ENCODE measurements around the gene PLIN4.

Gene PLIN4

GRCh38 chr19:4499318-4499717 is 19.0 kb downstream of the PLIN4 start:
- no CpG with 5 or more reads among the region's 23 CpGs for WGBS, 2 donors (ENCODE audit: extremely low coverage in 2 of 2, insufficient read length in 2 of 2, insufficient replicate concordance in 1 of 2)

DNA sequence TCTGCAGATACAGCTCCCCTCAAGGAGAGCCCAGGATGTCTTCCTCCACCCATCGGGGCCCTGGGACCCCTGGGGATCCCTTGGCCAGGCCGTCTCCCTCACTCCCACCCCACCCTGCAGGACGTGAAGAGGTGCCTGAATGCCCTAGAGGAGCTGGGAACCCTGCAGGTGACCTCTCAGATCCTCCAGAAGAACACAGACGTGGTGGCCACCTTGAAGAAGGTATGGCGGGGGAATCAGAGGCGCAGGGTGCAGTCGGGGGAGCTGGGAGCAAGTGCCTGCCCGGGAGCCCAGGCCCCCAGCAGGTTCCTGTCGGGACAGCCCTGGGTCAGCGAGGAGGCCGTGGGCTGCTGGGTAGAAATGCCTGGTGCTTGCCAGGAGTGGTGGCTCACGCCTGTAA is 19.6 kb downstream of the PLIN4 start:
- no peak overlapping the region for H2AFZ ChIP-seq (ENCODE audit: low read length)
- H3K23ac ChIP-seq (ENCODE audit: low read depth, low read length, poor library complexity) = no peak overlapping the region
- H3K9ac ChIP-seq (ENCODE audit: low read depth, low read length, poor library complexity) = no peak overlapping the region
- H3K4me3 ChIP-seq (ENCODE audit: low read length in 2 of 2) = no peak overlapping the region
- no peak for DNase-seq (ENCODE audit: low spot score)
- no peak overlapping the region for H3K18ac ChIP-seq (ENCODE audit: low read length)
- no peak overlapping the region for H2BK15ac ChIP-seq (ENCODE audit: low read length)
- no peak overlapping the region for H2BK5ac ChIP-seq (ENCODE audit: low read length)
- peaks cover 0 to 10% of the 10 kb centered on the region in 2 donors for H3K4me1 ChIP-seq (ENCODE audit: control insufficient read depth in 2 of 2, insufficient read depth in 1 of 2, low read depth in 1 of 2, low read length in 2 of 2)
- peaks cover 6% of the 10 kb centered on the region for H3K79me1 ChIP-seq (ENCODE audit: low read depth, low read length)
- peaks cover 49 to 88% of the 10 kb centered on the region in 2 donors for H3K36me3 ChIP-seq (replicated peaks in 1 of 2; ENCODE audit: control insufficient read depth in 2 of 2, insufficient read depth in 2 of 2, low read length in 2 of 2)
- H3K4ac ChIP-seq (ENCODE audit: low read length) = no peak overlapping the region
- no CpG with 5 or more reads among the region's 12 CpGs for WGBS, 2 donors (ENCODE audit: extremely low coverage in 2 of 2, insufficient read length in 2 of 2, insufficient replicate concordance in 1 of 2)
- no peak overlapping the region for H2AK5ac ChIP-seq (ENCODE audit: low read depth, low read length)
- H3K27me3 ChIP-seq (ENCODE audit: control insufficient read depth in 3 of 3, insufficient read depth in 3 of 3, low read depth in 1 of 3, low read length in 3 of 3) = no peaks in the 10 kb centered on the region
- H3K27ac ChIP-seq (replicated peaks; ENCODE audit: low read length) = no peak overlapping the region
- H4K8ac ChIP-seq (ENCODE audit: low read depth, low read length) = no peak overlapping the region
- no peak overlapping the region for H2BK12ac ChIP-seq (ENCODE audit: low read length)
- no peak overlapping the region for H3K14ac ChIP-seq (ENCODE audit: low read length)
- H3K9me3 ChIP-seq (replicated peaks in 1 of 2; ENCODE audit: control insufficient read depth in 2 of 2, insufficient read depth in 1 of 2, low read depth in 1 of 2, low read length in 2 of 2) = no peaks in the 10 kb centered on the region
- H2BK120ac ChIP-seq (ENCODE audit: low read depth, low read length) = no peak overlapping the region
- no peak overlapping the region for H3K4me2 ChIP-seq (ENCODE audit: insufficient read depth, low read length, poor library complexity, severe bottlenecking)
- no peak overlapping the region for H4K91ac ChIP-seq (ENCODE audit: low read depth, low read length, poor library complexity)

More at GRCh38 chr19:4499318-4499717, 19.0 kb downstream of the PLIN4 start:
- no peak overlapping the region for H4K91ac ChIP-seq (ENCODE audit: low read depth, low read length, poor library complexity)
- H3K14ac ChIP-seq (ENCODE audit: low read length) = no peak overlapping the region
- H3K79me1 ChIP-seq (ENCODE audit: low read depth, low read length) = peaks cover 5% of the 10 kb centered on the region
- H3K36me3 ChIP-seq (replicated peaks in 1 of 2; ENCODE audit: control insufficient read depth in 2 of 2, insufficient read depth in 2 of 2, low read length in 2 of 2) = peaks cover 45 to 82% of the 10 kb centered on the region in 2 donors
- no peak for DNase-seq (ENCODE audit: low spot score)
- no peak overlapping the region for H3K18ac ChIP-seq (ENCODE audit: low read length)
- peaks cover 0 to 11% of the 10 kb centered on the region in 2 donors for H3K4me1 ChIP-seq (ENCODE audit: control insufficient read depth in 2 of 2, insufficient read depth in 1 of 2, low read depth in 1 of 2, low read length in 2 of 2)
- H2AFZ ChIP-seq (ENCODE audit: low read length) = no peak overlapping the region
- no peaks in the 10 kb centered on the region for H3K9me3 ChIP-seq (replicated peaks in 1 of 2; ENCODE audit: control insufficient read depth in 2 of 2, insufficient read depth in 1 of 2, low read depth in 1 of 2, low read length in 2 of 2)
- no peak overlapping the region for H2BK15ac ChIP-seq (ENCODE audit: low read length)
- no peak overlapping the region for H3K4me2 ChIP-seq (ENCODE audit: insufficient read depth, low read length, poor library complexity, severe bottlenecking)
- H2BK12ac ChIP-seq (ENCODE audit: low read length) = no peak overlapping the region
- H2AK5ac ChIP-seq (ENCODE audit: low read depth, low read length) = no peak overlapping the region
- H3K4me3 ChIP-seq (ENCODE audit: low read length in 2 of 2) = no peak overlapping the region
- no peak overlapping the region for H2BK5ac ChIP-seq (ENCODE audit: low read length)
- H3K27ac ChIP-seq (replicated peaks; ENCODE audit: low read length) = no peak overlapping the region
- H2BK120ac ChIP-seq (ENCODE audit: low read depth, low read length) = no peak overlapping the region
- H3K23ac ChIP-seq (ENCODE audit: low read depth, low read length, poor library complexity) = no peak overlapping the region
- no peak overlapping the region for H3K9ac ChIP-seq (ENCODE audit: low read depth, low read length, poor library complexity)
- no peak overlapping the region for H3K4ac ChIP-seq (ENCODE audit: low read length)
- no peak overlapping the region for H4K8ac ChIP-seq (ENCODE audit: low read depth, low read length)
- H3K27me3 ChIP-seq (ENCODE audit: control insufficient read depth in 3 of 3, insufficient read depth in 3 of 3, low read depth in 1 of 3, low read length in 3 of 3) = no peaks in the 10 kb centered on the region

DNA sequence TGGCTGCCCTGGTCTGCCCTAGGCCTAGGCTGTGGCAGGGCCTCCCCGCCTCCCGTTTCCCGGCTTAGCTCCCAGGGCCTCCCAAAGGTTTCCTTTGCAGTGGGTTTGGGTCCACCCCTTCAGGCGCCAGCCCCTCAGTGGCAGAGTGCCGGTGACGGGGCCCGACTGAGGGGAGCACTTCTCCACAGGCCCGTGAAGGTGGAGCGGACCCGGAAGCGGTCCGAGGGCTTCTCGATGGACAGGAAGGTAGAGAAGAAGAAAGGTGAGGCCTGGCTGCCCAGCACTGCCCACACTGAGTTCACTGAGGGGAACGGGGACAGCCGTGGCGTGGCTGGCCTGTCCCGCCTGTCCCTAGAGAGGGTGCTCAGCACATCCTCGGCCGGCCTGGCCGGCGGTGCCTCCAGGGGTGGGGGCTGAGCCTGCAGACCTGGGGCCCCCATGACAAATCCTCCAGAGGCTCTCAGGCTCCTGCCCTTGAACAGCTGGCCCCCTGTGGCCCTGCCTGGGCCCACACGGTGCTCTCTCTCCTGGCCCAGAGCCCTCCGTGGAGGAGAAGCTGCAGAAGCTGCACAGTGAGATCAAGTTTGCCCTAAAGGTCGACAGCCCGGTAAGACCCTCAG is 20.4 kb downstream of the PLIN4 start:
- H3K9me3 ChIP-seq (replicated peaks in 1 of 2; ENCODE audit: control insufficient read depth in 2 of 2, insufficient read depth in 1 of 2, low read depth in 1 of 2, low read length in 2 of 2) = peaks cover 0 to 2% of the 10 kb centered on the region in 2 donors
- no peak overlapping the region for H3K4me2 ChIP-seq (ENCODE audit: insufficient read depth, low read length, poor library complexity, severe bottlenecking)
- peaks cover 55 to 89% of the 10 kb centered on the region in 2 donors for H3K36me3 ChIP-seq (replicated peaks in 1 of 2; ENCODE audit: control insufficient read depth in 2 of 2, insufficient read depth in 2 of 2, low read length in 2 of 2)

GRCh38 chr19:4496304-4496703 is 22.0 kb downstream of the PLIN4 start:
- Histone ChIP-seq H3K4me3 (ENCODE audit: low read length in 2 of 2) (no peak overlapping the region), H2BK12ac (ENCODE audit: low read length) (no peak overlapping the region), H4K8ac (ENCODE audit: low read depth, low read length) (no peak overlapping the region), H3K18ac (ENCODE audit: low read length) (no peak overlapping the region), H3K4me2 (ENCODE audit: insufficient read depth, low read length, poor library complexity, severe bottlenecking) (no peak overlapping the region), H3K23ac (ENCODE audit: low read depth, low read length, poor library complexity) (no peak overlapping the region), H4K91ac (ENCODE audit: low read depth, low read length, poor library complexity) (no peak overlapping the region), H3K36me3 (replicated peaks in 1 of 2; ENCODE audit: control insufficient read depth in 2 of 2, insufficient read depth in 2 of 2, low read length in 2 of 2) (peaks cover 60 to 90% of the 10 kb centered on the region in 2 donors), H3K14ac (ENCODE audit: low read length) (no peak overlapping the region), H3K4ac (ENCODE audit: low read length) (no peak overlapping the region), H3K9ac (ENCODE audit: low read depth, low read length, poor library complexity) (no peak overlapping the region), H2BK5ac (ENCODE audit: low read length) (no peak overlapping the region), H3K4me1 (ENCODE audit: control insufficient read depth in 2 of 2, insufficient read depth in 1 of 2, low read depth in 1 of 2, low read length in 2 of 2) (peaks cover 0 to 1% of the 10 kb centered on the region in 2 donors), H3K79me1 (ENCODE audit: low read depth, low read length) (peaks cover 19% of the 10 kb centered on the region), H2AFZ (ENCODE audit: low read length) (no peak overlapping the region), H3K27ac (replicated peaks; ENCODE audit: low read length) (no peak overlapping the region), H3K9me3 (replicated peaks in 1 of 2; ENCODE audit: control insufficient read depth in 2 of 2, insufficient read depth in 1 of 2, low read depth in 1 of 2, low read length in 2 of 2) (peaks cover 0 to 13% of the 10 kb centered on the region in 2 donors), H3K27me3 (ENCODE audit: control insufficient read depth in 3 of 3, insufficient read depth in 3 of 3, low read depth in 1 of 3, low read length in 3 of 3) (peaks cover 0 to 6% (median 2%) of the 10 kb centered on the region in 3 experiments), H2AK5ac (ENCODE audit: low read depth, low read length) (no peak overlapping the region), H2BK15ac (ENCODE audit: low read length) (no peak overlapping the region), H2BK120ac (ENCODE audit: low read depth, low read length) (no peak overlapping the region)
- WGBS, 2 donors (ENCODE audit: extremely low coverage in 2 of 2, insufficient read length in 2 of 2, insufficient replicate concordance in 1 of 2) = no CpG with 5 or more reads among the region's 18 CpGs
- no peak for DNase-seq (ENCODE audit: low spot score)

More for the DNA sequence above, 20.4 kb downstream of the PLIN4 start:
- Histone ChIP-seq H4K91ac (ENCODE audit: low read depth, low read length, poor library complexity) (no peak overlapping the region), H3K4me3 (ENCODE audit: low read length in 2 of 2) (no peak overlapping the region), H3K27me3 (ENCODE audit: control insufficient read depth in 3 of 3, insufficient read depth in 3 of 3, low read depth in 1 of 3, low read length in 3 of 3) (peaks cover 0 to under 1% (median 0%) of the 10 kb centered on the region in 3 experiments), H2AK5ac (ENCODE audit: low read depth, low read length) (no peak overlapping the region), H3K27ac (replicated peaks; ENCODE audit: low read length) (no peak overlapping the region), H3K9ac (ENCODE audit: low read depth, low read length, poor library complexity) (no peak overlapping the region), H4K8ac (ENCODE audit: low read depth, low read length) (no peak overlapping the region), H3K79me1 (ENCODE audit: low read depth, low read length) (peaks cover 8% of the 10 kb centered on the region), H3K23ac (ENCODE audit: low read depth, low read length, poor library complexity) (peak overlapping the region; percentile 65), H3K18ac (ENCODE audit: low read length) (peak overlapping the region; percentile 28), H3K14ac (ENCODE audit: low read length) (no peak overlapping the region), H2AFZ (ENCODE audit: low read length) (no peak overlapping the region), H2BK120ac (ENCODE audit: low read depth, low read length) (no peak overlapping the region), H2BK5ac (ENCODE audit: low read length) (no peak overlapping the region), H3K4ac (ENCODE audit: low read length) (no peak overlapping the region), H2BK12ac (ENCODE audit: low read length) (no peak overlapping the region), H2BK15ac (ENCODE audit: low read length) (no peak overlapping the region), H3K4me1 (ENCODE audit: control insufficient read depth in 2 of 2, insufficient read depth in 1 of 2, low read depth in 1 of 2, low read length in 2 of 2) (peaks cover 0 to 4% of the 10 kb centered on the region in 2 donors)
- WGBS, 2 donors (ENCODE audit: extremely low coverage in 2 of 2, insufficient read length in 2 of 2, insufficient replicate concordance in 1 of 2) = no CpG with 5 or more reads among the region's 25 CpGs
- DNase-seq (ENCODE audit: low spot score) = no peak

All from neuronal stem cell (in vitro differentiated cells).